Measurements from ENCODE around the gene MARVELD2.
"Not testable (repeated sequence)": the region's sequence is repeated elsewhere in the genome, so short reads cannot be mapped to it uniquely, and the experiment has no call there.

Gene MARVELD2

DNA sequence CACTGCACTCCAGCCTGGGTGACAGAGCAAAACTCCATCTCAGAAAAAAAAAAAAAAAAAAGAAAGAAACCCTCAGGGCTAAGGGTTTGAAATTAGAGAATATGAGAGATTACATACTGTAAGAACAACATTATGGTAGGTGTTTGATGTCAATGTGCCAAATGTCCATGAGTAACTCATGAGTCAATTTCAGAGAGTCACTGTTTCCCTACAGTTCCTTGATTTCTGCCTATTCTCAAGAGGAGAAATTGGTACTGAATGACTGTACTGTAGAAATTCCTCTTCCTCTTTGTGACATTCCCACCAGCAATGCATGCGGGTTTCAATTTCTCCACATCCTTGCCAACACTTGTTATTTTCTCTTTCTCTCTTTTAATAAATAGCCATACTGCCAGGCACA, 35.2 kb downstream of the MARVELD2 start:
- no peak for DNase-seq

DNA sequence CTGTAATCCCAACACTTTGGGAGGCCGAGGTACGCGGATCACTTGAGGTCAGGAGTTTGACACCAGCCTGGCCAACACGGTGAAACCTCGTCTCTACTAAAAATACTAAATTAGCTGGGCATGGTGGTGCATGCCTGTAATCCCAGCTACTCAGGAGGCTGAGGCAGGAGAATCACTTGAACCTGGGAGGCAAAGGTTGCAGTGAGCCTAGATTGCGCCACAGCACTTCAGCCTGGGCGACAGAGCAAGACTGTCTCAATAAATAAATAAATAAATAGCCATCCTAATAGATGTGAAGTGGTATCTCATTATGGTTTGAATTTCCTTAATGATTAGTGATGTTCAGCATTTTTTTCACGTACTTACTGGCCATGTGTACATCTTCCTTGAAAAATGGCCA, 35.6 kb downstream of the MARVELD2 start:
- not testable (repeated sequence) for DNase-seq

DNA sequence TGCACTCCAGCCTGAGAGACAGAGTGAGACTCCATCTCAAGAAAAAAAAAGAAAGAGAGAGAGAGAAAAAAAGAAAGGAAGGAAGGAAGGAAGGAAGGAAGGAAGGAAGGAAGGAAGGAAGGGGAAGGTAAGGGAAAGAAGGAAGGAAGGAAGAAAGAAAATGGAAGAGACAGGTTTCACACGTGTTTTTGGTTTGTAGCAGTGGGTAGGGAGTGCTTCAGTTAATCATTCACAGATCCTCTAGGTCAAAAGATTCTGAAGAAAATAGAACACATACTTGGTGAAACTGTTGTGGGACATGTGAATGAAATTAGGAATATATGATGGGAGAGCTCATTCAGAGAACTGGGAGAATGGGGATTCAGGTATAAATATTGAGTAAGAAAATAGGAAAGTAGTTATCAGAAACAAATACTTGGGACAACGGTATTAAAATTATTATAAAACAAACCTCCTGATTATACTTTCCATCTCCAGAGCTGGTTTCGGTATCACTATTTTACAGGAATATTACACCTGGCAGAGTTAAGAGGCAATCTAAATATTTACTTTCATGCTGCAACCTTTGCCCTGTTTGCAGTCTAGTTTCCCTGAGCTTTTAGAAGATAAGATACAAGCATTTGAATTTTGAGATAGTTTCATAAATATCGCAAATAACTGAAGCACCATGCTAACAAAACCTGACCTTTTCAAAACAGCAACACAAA, 37.2 kb downstream of the MARVELD2 start:
- no peak for DNase-seq

DNA sequence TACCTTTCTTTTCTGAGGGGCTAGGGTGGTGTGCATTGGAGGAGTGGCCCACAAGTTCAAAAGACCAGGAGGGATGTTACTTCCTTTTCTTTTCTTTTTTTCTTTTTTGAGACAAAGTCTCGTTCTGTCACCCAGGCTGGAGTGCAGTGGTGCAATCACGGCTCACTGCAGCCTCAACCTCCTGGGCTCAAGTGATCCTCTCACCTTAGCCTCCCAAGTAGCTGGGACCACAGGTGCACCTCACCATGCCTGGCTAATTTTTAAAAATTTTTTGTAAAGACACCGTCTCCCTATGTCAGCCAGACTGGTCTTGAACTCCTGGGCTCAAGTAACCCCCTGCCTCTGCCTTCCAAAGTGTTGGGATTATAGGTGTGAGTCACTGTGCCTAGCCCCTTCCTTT, 38.6 kb downstream of the MARVELD2 start:
- not testable (repeated sequence) for DNase-seq

DNA sequence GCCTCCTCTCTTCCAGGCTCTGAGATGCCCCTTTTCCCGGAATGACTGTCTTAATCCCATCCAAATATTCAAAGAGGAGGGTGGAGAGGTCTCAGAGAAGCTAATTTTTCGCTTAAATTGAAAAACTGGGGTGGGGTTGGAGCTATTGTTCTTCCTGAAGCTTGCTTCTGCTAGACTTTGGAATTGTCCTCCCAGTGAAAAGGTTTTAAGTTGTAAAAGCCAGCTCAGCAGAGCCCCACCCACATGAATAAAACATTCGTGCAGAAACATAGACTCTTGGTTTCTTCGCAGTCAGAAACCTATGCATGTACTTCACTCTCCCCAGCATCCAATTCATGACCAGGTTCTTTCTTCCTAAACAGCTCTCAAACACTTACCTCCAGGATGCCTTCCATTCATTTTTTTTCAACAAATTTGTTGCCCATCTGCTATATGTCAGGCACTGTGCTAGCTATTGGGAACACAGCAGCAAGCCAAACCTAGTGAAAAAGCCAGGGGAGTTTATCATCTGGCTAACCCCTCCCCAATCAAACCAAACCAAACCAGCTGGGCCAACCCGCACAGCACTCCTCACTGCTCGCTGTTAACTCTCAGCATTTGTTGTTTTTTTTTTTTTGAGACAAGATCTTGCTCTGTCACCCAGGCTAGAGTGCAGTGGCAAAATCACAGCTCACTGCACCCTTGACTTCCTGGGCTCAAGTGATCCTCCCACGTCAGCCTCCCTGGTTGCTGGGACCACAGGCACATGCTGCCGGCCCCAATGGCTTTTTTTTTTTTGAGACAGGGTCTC, 39.7 kb downstream of the MARVELD2 start:
- no peak for DNase-seq

DNA sequence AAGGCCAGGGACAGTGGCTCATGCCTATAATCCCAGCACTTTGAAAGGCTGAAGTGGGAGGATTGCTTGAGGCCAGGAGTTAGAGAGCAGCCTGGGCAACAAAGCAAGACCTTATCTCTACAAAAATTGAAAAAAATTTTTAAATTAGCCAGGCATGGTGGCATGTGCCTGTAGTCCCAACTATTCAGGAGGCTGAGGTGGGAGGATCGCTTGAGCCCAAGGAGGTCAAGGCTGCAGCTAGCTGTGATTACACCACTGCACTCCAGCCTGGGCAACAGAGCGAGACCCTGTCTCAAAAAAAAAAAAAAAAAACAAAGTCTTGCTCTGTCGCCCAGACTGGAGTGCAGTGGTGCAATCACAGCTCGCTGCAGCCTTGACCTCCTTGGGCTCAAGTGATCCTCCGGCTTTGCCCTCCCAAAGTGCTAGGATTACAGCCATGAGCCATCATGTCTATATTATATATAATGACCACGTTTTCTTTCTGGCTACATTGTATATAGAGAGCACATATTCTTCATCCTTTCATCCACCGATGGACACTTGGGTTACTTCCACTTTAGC, 40.6 kb downstream of the MARVELD2 start:
- DNase-seq = not testable (repeated sequence)

DNA sequence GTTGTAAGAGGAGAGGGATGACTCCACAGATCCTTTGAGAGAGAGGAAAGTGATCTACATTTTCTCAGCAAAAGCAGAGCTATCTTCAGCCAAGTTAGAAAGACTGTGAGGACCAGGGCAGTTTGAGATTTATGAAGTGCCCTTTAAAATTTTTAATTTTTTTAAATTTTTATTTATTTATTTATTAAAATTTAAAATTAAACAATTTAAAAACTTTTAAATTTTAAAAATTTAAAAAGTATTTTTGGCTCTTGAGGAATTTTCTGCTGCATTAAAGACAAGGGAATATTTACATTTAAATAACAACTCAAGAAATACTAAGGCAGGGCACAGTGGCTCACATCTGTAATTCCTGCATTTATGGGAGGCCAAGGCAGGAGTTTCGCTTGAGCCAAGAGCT, 47.3 kb downstream of the MARVELD2 start:
- no peak for DNase-seq

DNA sequence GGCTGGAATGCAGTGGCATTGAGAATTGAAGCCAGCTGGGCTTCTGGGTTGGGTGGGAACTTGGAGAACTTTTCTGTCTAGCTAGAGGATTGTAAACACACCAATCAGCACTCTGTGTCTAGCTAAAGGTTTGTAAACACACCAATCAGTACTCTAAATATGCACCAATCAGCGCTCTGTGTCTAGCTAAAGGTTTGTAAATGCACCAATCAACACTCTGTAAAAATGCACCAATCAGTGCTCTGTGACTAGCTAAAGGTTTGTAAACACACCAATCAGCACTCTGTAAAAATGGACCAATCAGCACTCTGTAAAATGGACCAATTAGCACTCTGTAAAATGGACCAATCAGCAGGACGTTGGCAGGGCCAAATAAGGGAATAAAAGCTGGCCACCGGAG, 51.5 kb downstream of the MARVELD2 start:
- DNase-seq = not testable (repeated sequence)

DNA sequence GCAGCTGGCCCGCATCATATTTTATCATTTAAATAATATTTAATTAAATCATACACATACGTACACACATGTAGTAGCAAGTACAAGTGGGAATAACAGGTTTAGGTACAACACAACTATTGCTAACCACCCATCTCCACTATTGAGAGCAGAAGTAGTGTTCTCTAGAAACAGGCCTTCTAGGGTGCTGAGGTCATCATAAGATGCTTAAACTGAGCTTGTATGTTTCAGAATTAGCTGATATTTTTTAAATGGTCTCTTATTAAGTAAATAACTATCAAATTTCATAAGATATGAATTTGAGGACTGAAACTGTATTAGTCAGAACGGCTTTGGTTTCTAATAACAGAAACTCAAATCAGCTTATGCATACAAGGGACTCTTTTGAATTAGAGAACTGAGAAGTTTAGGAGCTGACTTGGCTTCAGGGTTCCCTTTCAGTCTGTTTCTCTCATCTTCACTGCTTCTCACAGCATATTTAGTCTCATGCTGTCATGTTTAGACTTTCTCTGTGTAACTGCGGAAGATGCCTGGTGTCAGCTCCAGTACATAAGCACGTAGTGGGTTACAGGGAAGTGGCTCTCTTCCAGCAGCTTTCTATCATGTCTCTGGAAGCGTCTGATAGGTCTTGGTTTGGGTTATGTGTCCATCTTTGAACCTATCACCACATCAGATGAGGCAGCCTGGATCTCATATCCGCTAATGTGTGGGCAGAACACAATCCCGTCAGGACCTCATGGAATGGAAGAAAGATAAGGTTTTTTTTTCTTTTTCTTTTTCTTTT, 52.7 kb downstream of the MARVELD2 start:
- DNase-seq = no peak

DNA sequence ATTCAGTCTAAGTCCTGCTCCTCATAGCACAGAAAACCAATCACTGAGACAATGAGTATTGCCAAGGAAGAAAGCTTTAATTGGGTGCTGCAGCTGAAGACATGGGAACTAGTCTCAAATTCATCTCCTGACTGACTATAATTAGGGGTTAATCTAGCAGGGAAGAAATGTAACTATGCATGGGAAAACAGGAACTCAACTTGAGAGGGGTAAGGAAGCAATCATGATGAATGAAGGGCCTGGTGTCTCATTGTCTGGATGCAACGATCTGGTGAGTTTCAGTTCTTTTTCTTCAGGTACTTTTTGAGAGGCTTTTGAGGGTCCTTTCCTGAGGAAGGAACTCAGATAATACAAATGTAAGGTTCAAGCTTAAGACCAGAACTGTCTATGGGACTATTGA, 53.7 kb downstream of the MARVELD2 start:
- DNase-seq = no peak

DNA sequence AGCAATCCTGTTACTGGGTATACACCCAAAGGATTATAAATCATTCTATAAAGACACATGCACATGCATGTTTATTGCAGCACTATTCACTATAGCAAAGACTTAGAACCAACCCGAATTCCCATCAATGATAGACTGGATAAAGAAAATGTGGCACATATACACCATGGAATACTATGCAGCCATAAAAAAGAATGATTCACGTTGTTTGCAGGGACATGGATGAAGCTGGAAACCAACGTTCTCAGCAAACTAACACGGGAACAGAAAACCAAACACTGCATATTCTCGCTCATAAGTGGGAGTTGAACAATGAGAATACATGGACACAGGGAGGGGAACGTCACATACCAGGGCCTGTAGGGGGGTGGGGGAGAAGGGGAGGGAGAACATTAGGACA, 56.6 kb downstream of the MARVELD2 start:
- DNase-seq = not testable (repeated sequence)

DNA sequence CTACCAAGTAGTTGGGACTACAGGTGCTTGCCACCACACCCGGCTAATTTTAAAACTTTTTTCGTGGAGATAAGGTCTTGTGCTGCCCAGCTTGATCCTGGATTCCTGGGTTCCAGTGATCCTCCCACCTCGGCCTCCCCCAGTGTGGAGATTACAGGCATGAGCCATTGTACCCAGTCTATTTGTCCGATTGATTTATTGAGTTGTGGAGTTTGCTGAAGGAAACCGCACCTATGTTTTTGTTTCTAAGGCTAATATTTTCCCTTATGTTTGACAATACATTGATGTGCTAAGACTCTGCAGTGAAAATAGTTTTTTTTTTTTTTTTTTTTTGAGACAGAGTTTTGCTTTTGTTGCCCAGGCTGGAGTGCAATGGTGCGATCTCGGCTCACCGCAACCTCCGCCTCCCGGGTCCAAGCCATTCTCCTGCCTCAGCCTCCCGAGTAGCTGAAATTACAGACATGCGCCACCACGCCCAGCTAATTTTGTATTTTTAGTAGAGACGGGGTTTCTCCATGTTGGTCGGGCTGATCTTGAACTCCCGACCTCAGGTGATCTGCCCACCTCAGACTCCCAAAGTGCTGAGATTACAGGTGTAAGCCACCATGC, 57.7 kb downstream of the MARVELD2 start:
- not testable (repeated sequence) for DNase-seq

DNA sequence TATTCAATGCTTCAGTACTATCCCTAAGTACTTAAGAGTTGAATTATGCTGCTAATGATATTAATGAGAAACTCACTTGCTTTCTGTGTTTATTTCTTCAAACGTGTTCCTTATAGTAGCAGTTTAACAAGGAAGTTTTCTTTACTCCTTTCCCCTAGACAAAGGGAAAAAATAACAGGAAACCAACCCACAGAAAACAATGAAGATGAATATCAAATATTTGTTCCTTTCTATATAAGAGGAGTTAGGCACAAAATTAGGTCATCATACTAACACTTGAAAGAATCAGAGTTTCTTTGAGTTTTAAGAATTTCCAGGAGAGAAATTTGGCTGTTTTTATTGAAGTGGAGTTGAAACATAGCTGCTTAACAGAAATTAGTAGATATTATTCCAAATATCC, 62.3 kb downstream of the MARVELD2 start:
- DNase-seq = no peak

DNA sequence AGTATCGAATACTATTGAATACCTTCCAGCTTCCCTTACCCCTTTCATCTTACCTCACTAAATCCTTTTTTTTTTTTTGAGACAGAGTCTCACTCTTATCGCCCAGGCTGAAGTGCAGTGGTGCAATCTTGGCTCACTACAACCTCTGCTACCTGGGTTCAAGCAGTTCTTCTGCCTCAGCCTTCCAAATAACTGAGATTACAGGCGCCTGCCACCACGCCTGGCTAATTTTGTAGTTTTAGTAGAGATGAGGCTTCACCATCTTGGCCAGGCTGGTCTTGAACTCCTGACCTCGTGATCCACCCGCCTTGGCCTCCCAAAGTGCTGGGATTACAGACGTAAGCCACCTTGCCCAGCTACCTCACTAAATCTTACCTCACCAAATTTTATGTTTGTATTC, 63.4 kb downstream of the MARVELD2 start:
- DNase-seq = not testable (repeated sequence)

DNA sequence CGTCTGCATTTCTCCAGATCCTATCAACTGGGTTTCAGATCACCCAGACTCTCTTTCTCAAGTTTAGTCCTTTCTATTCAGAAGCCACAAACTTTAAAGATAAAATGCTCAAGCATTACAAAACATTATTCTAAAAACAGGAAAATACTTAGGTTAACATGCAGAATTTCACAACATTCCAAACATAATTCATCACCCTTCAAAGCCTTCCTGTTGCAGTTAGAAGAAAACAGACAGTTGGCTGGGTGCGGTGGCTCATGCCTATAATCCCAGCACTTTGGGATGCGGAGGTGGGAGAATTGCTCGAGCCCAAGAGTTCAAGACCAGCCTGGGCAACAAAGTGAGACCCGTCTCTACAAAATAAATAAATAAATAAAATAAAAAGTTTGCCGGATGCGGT, 70.0 kb downstream of the MARVELD2 start:
- DNase-seq = no peak

DNA sequence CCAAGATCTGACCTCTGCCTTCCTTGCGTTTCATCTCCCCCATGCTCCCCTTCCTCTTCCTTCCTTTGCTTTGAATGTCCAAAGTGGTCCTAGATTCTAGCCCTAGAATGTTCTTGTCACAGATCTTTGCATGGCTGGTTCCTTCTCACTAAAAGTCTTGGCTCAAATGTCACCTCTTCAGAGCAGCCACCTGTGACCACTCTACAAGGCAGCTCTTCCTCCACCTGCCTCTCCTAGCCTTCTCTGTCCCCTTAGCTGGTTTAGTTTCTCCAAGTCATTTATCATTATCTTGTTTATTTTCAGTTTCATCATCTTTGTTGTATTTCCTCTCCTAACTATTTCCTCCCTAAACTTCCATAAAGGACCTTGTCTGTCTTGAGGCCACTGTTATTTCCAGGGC, 70.6 kb downstream of the MARVELD2 start:
- no peak for DNase-seq

DNA sequence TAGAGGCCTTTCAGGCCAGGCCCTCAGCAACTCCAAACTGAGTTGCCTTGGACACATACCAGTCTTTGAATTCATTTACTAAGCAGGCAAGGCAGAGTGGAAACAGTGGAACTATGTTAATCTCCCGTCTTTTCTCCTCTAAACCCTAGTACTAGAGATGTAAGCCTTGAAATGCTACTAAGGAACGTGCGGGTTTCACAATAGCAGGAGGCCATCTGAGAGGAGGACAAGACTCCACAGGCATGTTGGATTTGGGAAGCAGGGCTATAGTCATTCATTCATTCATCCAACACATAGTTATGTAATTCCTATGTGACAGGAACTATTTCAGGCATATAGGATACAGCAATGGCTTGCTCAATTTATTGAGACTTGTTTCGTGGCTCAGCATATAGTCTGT, 74.3 kb downstream of the MARVELD2 start:
- no peak for DNase-seq

DNA sequence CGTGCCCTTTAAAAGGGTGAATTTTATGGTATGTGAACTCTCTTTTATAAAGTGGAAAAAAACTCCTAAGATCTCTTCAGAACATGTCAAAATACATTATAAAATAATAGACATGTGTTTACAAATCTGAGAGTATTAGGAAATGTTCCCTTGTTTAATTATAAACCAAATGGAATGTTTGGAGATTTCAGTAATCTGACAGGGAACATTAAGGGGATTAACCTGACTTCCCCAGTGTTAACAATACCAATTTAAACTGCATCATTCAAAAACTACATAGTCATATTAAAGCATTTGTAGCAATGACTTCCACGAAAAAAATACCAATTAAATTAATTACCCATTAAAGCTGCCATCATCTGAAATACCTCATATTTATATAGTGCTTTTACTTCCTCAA, 76.1 kb downstream of the MARVELD2 start:
- no peak for DNase-seq

DNA sequence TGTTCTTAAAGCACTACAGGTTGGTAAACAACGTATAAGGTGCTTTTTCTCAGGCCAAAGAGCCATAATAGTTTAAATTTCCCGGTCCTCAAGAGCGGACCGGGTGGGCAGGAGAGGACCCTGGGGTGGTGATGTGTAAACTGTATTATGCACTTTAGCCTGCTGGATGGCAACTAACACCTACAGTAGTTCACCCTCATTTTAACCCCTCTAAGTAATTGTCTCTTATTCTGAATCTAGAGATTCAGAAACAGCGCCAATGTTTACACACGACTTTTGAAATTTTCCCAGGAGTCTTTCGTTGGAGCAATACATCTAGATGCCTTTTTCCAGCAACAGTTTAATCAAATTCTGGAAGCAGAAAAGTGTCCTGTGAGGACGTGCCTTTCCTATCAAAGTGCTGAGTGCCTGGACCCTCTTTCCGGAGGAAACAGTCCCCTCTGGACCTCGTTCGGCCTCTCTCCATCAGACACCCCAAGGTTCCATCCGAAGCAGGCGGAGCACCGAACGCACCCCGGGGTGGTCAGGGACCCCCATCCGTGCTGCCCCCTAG, 77.0 kb downstream of the MARVELD2 start:
- DNase-seq = no peak

DNA sequence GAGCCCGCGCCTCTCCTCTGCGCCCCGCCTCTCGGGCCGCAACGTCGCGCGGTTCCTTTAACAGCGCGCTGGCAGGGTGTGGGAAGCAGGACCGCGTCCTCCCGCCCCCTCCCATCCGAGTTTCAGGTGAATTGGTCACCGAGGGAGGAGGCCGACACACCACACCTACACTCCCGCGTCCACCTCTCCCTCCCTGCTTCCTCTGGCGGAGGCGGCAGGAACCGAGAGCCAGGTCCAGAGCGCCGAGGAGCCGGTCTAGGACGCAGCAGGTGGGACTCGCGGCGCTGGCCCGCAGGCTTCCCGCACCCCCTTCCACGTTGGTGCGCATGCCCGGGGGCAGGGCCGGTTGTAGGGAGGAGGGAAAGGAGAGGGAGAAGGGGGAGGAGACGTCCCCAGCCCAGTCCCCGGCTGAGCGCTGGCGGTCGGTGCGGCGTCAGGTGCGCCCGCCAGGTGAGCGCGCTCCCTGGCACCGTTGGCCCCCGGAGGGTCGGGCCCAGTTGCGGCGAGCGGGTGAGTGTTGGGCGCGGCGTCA, 77.5 kb downstream of the MARVELD2 start, which contains the start of gene OCLN:
OCLN (plus strand) TSS at position 400 of the 532 bp plus-strand sequence. CDS start 11,455 bp downstream, outside the sequence.
- DNase-seq = peak; percentile 85

DNA sequence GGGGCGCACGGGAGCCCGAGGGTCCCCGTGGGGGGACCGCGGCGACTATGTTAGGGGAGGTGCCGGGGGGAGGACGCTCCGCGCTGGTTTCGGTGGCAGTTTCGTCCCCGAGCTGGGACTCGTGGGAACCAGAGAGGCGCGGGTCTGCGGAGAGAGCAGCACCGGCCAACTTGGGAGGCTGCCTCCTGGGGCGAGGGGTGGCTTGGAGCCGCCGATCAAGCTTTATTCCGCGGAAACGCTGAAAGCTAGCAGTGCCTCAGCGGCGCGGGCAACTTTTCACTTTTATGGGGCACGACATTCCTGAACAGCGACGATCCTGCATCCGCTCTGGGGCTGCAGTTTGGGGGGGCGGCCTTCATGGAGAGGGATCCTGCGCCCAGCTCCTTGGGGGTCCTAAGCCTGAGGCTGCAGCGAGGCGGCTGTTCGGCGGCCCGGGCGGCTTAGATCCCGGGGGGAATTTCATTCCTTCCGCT, 78.0 kb downstream of the MARVELD2 start:
- peak; percentile 42 for DNase-seq

Measured in 8988T (cell line).